GM21447 (cell line): ENCODE data around the gene CARD19.

Experiments used
- ATAC-seq: cut with Tn5 transposase; IDR thresholded peaks from one replicate; pipeline ENCODE4 v1.9.1; 2021; ENCODE audit not compliant: unreplicated experiment

CARD19 gene

DNA sequence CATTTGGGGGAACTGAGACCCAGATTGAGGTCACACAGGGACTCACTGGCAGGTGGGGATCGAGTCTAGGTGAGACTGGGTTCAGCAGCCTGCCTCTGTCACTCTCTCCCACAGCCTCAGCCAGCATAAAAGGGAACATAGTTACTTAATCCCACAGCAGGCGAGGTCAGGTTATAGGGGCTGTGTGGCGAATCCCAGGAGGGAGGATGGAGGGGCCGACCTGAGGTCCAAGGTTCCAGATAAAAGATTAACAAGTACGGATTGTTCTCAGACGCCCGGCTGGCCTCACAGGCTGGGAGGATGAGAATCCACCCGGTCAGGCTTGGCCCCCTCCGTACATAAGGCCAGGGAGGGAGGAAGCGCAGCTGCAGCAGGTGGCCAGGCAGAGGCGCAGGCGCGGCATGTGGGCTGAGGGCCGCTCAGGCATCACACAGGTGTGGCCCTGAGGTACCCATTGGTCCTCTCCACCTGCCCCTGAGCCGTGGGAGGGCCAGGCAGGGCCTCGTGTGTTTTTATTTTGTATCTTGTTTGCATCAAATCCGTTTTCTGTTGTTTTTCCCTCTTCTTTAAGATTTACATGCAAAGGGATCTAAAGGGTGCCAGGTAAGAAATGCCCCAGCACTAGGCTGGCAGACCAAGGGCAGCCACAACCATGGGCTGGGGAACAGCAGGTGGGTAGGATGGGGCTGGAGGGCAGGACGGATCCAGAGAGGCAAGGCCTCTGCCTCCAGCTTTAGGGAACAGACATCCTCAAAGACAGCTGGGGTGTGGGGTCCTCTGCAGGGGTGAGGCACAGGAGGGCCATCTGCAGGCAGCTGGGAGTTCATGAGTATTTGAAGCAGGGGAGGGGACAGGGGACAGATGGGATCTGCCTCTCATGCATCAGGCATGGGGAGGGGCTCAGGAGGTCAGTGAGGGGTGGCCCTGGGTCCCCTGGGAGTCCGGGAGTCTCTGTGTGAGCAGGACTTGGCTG lies 33.9 kb upstream of the CARD19 start:
- peak; percentile 33 for ATAC-seq

DNA sequence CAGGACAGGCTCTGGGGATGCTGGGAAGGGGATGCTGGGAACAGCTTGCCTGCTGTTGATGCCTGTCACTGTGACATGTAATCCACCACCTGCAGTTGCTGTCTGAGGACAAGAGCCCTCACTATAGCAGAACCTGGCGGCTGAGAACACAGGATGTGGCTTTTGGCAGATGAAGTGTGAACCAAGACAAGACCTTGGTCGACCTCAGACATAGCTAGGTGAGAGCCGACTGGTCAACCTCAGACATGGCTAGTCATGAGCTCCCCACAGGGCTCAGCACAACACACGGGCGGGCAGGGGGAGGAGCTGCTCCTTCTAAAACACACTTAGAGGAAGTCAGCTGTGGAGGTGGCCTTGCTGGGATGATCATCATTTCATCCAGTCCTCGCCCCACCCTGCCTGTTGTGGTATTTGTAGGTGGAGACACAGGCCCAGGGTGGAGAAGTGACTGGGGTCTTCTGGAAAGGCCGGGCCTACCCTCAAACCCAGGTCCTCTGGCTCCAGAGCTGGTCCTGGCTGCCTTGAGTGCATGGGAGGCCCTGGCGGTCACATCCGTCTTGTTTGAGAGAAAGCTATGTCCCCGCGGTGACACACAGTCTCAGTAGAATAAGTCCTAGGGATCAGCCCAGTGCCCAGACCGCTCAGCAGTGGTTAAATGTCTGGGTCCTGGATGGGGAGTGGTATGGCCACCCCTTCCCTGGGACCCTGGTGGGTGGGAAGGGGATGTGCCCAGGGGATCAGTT lies 31.5 kb upstream of the CARD19 start:
- ATAC-seq: peak; percentile 86

DNA sequence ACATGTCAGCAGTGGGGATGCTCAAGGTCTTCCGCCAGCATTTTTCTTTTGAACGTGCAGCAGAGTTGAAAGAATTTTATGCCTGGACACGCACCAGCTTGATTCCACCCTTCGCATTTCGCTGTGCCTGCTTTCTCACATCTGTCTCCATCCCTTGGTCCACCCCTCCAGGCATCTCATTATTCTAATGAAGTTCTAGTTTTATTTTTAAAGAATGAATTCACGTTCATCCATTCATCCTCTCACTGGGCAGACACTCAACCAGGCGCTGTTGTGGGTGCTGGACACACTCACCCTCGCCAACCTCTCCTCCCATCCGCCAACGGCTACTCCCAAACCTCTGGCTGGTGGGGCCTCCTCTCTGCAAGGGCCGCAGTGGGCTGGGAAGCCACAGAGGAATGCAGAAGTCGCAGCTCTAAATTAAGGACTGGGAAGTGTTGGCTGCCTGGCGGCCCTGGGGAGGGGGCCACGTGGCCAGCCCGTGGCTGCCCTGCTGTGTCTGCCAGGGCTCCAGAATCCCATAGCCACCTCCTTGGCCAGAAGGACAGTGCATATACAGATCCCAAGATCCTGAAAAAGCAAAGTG lies 30.8 kb upstream of the CARD19 start:
- no peak for ATAC-seq

DNA sequence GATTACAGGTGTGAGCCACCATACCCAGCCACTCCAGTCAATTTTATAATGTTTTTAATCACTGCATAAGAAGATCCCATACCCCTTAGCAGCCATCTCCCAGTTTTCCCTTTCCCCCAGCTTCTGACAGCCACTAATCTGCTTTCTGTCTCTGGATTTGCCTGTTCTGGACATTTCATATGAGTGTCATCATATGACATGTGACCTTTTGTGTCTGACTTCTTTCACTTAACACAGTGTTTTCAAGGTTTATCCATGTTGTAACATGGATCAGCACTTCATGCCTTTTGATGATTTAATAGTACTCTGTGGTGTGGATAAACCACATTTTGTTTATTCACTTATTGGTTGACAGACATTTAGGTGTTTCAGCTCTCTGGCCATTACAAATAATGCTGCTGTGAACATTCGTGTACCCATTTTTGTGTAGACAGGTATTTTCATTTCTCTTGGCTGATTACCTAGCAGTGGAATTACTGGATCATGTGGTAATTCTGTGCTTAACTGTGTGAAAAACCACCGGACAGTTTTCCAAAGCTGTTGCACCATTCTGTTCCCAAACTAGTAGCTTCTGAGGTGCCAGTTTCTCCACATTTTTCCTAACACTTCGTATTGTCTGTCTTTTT lies 28.9 kb upstream of the CARD19 start:
- ATAC-seq: no peak

DNA sequence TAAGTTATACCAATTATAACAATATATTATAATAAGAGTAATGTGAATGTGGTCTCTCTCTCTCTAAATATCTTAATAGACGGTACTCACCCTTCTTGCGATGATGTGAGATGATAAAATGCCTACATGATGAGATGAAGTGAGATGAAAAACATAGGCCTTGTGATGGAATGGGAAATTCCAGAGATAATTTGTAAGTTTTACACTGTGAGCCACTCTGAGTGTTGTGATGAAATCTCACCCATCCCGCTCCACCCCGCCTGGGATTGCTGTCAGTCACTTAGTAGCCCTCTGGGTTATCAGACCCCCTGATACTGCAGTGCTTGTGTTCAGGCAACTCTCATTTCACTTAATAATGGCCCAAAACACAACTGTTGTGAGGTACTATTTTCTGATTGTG lies 27.1 kb upstream of the CARD19 start:
- ATAC-seq: no peak

DNA sequence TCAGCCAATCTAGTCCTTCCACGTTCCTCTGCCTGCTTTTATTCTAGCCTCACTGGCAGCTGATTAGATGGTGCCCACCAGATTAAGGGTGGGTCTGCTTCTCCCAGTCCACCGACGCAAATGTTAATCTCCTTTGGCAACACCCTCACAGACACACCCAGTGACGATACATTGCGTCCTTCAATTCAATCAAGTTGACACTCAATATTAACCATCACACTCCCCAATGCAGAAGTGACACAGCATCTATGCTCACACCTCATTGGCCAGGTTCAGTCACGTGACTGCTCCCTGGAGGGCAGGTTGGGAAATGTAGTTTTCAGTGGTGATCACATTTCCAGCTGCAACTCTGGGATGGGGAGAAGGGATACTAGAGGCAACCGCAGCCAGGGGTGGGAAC lies 24.6 kb upstream of the CARD19 start:
- no peak for ATAC-seq

DNA sequence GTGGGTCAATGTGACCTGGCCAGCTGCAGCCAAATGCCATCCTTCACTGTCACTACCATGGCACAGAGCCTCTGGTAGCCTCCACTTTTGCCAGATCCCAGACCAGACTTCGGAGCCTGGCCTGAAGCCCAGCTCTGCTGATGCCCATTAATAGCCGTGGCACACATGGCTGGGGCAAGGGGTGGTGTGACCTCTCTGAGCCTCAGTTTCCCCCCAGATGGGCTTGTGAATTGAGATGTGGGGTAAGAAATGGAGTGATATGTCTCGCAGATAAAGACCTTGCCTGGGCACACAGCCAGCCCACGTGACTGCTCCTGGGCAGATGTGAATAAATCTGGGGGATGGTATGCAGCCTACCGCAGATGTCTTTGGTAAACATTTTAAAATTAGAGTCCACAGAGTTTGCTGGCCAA lies 23.6 kb upstream of the CARD19 start:
- ATAC-seq: no peak

DNA sequence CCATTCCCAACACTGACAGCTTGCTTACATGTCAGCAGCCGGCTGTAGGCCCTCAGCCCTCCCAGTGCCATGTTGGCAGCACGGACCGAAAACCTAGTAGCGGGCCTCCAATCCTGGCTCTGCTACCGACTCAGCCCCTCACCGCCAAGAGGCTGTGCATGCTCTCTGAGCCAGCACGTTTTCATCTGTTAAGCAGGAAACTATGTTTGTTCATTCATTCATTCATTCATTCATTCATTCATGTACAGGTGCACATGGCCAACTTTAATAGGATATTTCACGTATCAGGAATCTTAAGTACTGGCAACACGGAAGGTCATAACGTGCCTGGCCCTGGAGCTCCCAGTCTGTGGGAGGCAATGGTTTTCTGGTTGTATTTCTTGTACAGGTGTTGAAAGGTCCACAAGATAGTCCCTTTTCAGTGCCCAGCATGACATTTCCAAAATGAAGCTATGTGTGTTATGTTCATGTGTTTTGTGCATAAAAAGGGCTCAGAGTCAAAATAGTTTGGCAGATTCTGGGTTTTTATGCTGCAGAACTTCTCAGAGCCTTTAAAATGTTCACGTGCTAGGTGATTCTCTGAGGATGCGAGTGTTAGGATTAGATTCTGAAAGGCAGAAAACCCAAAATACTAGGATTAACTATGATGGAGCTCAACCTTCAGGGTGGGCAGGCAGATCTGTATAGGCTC lies 19.8 kb upstream of the CARD19 start:
- ATAC-seq: no peak

DNA sequence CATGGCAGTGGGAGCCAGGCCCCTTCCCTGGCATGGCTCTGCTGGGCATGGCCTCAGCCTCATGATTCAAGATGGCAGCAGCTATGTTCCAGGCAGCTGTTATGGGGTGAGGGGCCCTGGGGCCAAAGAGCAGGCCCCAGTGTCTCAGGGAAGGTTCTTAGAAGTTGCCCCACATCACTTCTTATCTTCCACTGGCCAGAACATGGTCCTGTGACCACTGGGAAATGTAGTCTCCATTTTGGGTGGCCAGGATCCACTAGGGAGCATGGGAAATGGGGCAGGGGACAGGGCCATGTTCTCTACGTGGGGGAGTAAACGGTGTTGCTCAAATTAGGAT lies 19.3 kb upstream of the CARD19 start:
- ATAC-seq: no peak

DNA sequence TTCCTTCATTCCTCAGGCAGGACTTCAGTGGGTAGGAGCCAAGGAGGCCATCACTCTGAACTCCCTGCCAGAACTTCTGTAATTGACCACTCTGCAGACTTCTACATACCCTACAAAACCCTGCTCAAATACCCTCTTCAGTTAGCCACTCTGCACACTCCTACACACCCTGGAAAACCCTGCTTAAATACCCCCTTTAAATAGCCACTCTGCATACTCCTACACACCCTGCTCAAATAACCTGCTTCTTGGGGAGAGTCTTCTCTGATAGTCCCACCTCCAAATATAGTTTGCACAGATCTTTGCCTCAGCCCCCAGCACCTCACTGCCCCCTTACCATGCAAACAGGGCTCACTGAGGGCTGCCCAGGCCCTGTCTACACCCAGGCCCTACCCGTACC lies 18.6 kb upstream of the CARD19 start:
- ATAC-seq: no peak

DNA sequence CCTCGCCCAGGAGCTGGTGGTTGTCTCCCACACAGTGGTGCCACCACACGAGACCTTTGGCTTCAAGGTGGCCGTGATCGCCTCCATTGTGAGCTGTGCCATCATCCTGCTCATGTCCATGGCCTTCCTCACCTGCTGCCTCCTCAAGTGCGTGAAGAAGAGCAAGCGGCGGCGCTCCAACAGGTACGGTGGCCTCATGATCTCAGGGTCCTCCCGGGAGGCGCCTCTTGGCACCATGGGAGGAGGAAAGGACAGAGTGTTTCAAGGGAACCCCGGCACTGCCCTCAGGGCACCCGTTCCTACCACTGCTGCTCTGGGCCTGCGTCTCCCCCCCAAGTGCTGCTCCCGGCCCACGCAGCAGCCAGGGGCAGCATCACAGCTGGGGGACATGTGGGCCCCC lies 18.2 kb upstream of the CARD19 start:
- no peak for ATAC-seq

DNA sequence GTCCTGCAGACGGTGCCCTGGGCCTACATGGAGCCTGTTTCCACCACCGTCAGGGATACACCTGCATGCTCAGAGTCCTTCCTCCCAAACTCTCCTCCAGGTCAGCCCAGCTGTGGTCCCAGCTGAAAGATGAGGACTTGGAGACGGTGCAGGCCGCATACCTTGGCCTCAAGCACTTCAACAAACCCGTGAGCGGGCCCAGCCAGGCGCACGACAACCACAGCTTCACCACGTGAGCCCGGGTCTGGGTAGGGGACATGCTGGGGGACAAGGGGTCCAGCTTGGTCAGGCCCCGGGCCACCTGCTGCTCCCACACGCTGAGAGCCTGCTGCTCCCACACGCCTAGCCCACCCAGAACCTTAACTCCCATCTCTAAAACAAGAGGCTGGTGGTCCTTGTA lies 16.6 kb upstream of the CARD19 start:
- ATAC-seq: no peak

DNA sequence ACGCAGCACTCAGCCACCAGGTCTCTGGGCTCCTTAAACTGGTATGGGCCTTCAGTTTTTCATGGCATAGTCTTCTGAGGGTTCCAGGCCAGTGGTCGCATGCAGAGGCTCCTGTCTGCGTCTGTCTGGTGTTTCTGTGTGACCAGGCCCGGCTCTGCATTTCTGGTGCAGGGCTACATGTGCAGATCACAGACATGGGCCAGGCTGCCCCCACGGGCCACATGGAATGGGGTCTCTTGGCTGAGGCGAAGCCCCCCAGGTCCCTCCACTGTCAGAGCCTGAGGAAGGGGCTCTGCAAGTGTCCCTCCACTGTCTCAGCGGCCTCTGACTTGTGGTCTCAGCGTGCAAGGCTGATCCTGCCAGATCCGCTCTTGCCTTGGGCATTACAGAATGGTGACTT lies 15.6 kb upstream of the CARD19 start:
- ATAC-seq: no peak

DNA sequence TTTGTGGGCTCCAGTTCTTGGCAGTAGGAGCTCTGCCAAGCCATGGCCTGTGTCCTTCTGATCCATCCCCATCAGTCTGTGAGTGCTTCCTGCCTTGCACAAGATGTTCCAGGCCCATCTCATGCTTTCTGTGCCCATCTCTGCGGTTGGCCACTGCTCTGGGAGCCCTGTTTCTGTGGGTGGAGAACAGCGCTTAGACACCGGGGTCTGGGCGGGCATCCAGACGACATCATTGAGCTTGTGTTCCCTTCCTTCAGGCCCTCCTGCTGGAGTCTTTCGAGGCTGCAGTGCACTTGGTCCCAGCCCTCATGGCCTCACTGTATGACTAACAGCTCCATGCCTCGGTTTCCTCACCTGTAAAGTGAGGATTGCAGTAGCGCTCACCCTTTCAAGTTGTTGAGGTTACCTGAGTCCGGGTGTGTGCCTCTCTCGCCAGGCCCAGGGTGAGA lies 14.9 kb upstream of the CARD19 start:
- no peak for ATAC-seq

DNA sequence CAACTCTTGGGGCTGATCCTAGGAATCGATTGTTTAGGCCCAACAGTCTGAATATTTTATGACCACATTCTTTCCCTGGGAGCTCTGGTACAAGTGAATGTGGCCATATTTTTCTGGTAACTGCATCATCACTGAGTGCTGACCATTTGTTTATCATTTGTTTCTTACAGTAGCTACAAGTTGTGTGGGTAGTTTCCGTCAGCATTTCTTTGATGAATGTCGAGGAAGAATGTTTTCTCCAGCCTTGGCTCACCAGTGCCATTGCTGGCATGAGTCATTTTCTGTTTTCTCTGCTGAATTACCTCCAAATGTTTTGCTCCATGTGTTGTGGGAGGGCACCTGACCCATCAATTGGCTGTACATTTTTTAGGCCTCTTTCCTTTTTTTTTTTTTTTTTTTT lies 14.1 kb upstream of the CARD19 start:
- no peak for ATAC-seq

DNA sequence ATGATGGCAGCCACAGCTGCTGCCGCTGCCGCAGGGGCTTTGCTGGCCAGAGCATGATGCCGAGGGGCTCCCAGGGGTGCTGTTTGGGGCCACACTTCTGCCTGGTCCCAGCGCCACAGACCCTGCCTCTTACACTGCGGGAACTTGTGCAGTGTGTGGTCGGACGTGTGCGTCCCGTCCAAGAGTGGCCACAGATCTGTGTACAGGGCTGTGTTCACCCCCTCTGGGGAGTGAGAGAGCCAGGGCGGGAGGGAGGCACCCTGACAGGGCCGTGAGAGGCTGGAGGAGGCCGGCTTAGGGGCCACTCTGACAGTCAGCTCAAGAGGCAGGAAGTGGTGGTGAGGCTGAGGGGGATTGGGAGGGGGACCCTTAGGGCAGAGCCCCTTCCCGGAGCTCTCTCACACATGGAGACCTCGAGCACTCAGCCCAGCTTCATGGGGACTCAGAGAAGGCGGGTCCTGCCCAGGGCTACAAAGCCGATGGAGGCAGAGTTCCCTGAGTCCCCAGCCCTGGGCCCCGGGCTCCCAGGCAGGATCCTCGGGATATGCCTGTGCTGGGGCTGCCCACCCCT lies 13.1 kb upstream of the CARD19 start:
- no peak for ATAC-seq

DNA sequence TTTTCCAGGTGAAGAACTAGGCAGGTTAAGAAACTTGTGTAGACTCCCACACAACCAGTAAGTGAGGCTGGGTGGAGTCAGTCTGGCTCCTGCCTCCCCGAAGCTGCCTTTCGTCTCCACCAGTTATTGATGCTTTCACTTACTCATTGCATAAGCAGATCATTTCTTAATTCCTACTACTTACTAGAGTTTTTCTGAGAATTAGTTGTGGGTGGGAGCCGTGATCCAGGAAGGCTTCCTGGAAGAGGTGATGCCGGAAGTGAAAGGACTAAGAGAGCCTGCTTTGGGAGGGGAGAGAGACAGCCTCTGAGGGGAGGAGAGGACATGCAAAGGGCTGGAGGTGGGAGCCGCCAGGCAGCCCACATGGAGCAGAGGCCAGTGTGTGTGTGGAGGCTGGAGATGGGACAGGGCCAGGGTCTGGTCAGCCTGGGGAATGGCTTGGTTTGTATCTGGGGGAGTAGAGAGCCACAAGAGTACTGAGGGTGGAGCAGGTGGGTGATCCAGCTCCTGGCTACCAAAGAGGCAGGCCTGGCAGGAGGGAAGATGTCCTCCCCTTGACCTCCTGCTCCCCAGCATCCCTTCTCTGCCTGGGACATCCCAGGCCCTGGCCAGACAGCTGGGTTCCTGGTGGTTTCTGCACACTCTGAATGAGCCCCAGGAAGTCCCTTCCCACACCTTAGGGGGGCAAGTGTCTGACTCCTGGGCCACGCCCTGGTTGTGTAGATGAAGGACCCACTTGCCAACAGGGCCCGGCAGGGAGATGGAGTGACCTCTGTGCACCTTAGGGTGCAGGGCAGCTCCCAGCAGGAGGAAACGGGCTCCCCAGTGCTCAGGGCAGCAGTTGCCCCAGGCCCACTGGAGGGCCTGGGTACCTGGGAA lies 12.2 kb upstream of the CARD19 start:
- no peak for ATAC-seq

DNA sequence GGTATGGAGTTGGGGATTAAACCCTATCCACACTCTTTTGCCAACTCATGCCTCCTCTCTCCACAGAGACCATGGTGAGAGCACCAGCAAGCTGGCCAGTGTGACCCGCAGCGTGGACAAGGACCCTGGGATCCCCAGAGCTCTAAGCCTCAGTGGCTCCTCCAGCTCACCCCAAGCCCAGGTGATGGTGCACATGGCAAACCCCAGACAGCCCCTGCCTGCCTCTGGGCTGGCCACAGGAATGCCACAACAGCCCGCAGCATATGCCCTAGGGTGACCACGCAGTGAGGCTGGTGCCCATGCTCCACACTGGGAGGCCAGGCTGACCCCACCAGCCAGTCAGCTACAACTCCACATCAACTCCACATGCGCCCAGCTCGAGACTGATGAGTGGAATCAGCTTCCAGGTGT lies 11.5 kb upstream of the CARD19 start:
- no peak for ATAC-seq

DNA sequence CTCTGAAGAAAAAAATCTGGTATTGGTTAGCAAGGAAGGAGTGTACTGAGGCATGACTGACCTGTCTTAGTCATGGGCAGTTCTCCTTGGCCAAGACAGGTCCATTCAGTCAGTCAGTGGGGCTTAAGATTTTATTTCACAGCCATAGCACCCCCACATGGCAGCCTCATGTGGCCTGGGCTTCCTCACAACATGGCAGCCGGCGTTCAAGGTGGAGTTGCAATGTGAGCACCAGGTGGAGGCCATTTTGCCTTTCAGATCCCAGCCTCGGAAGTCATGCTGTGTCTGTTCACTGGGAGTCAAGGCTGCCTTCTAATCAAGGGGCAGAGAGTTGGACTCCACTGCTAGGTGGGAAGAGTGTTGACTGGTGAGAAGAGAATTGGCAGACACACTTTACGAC lies 10.3 kb upstream of the CARD19 start:
- no peak for ATAC-seq
